Left ventricle myocardium inferior (tissue), 1 donor: ENCODE measurements around the gene COMMD4. TPM values are rescaled to one million over a fixed set of nuclear protein-coding genes. Genes with fewer than 3 reads are reported as not detected.
"Not testable (repeated sequence)": the region's sequence is repeated elsewhere in the genome, so short reads cannot be mapped to it uniquely, and the experiment has no call there.

Experiments used
- DNase-seq: peaks from one replicate; pipeline ENCODE4 v3.0.0-alpha.2; 2020
- H3K27ac ChIP-seq: fragments of 200-600 bp; replicated peaks from 2 replicates; pipeline ENCODE4 v1.8.0; 2021
- H3K27me3 ChIP-seq: fragments of 200-600 bp; 2 replicates; pipeline ENCODE4 v1.8.0; 2021; ENCODE audit warnings: low read depth
- H3K36me3 ChIP-seq: fragments of 200-600 bp; 2 replicates; pipeline ENCODE4 v1.8.0; 2021
- H3K4me1 ChIP-seq: fragments of 200-600 bp; 2 replicates; pipeline ENCODE4 v1.8.0; 2021
- H3K4me3 ChIP-seq: fragments of 200-600 bp; 2 replicates; pipeline ENCODE4 v1.8.0; 2021; ENCODE audit warnings: mild to moderate bottlenecking, moderate library complexity
- H3K9me3 ChIP-seq: fragments of 200-600 bp; replicated peaks from 2 replicates; pipeline ENCODE4 v1.8.0; 2021
- CTCF ChIP-seq: fragments of 200-600 bp; IDR thresholded peaks from 2 replicates; pipeline ENCODE4 v1.8.0; 2021; ENCODE audit warnings: antibody characterized with exemption, mild to moderate bottlenecking, borderline replicate concordance
- intact Hi-C: fragments of 100-400 bp; cut with micrococcal nuclease; formaldehyde crosslinking; loops from one replicate; pipeline ENCODE4 v1.11.0; 2022
- total RNA-seq: library from RNA; stranded (reverse); fragmentation: NEBNext Ultra II Directional; extraction: Animal tissue kit (Norgen Biotek cat#: 25700); gene quantifications from one replicate; pipeline ENCODE4 v1.2.1, GENCODE V29; 2021
- donor health status: DM: no; HTN: yes; CAD: no; lungs with severe emphysema.

COMMD4 gene
- total RNA-seq, 1 donor from 2014 or later: 36.4 TPM

GRCh38 chr15:75368689-75369239, 32.9 kb downstream of the COMMD4 start:
- no peak for DNase-seq
- intact Hi-C loops: loop anchor here (5.0 kb wide), 1 partner anchor 84 kb away; the partner anchor contains the start of gene SIN3A
- no peak for TF ChIP-seq CTCF
- Histone ChIP-seq H3K27ac (peak overlapping the region; percentile 99), H3K4me3 (peak overlapping the region; percentile 89), H3K4me1 (peaks cover 30% of the 10 kb centered on the region), H3K36me3 (peaks cover 64% of the 10 kb centered on the region), H3K9me3 (no peaks in the 10 kb centered on the region), H3K27me3 (no peaks in the 10 kb centered on the region)

GRCh38 chr15:75369897-75370581, 34.2 kb downstream of the COMMD4 start:
- H3K36me3 ChIP-seq: peaks cover 64% of the 10 kb centered on the region
- no peak for DNase-seq
- no peaks in the 10 kb centered on the region for H3K9me3 ChIP-seq
- no peaks in the 10 kb centered on the region for H3K27me3 ChIP-seq
- intact Hi-C loops: loop anchor here (5.0 kb wide), 1 partner anchor 82 kb away; the partner anchor contains the start of gene SIN3A
- H3K27ac ChIP-seq: peak overlapping the region; percentile 99
- no peak for TF ChIP-seq CTCF
- peaks cover 30% of the 10 kb centered on the region for H3K4me1 ChIP-seq
- H3K4me3 ChIP-seq: no peak overlapping the region

GRCh38 chr15:75371486-75371885, 35.6 kb downstream of the COMMD4 start:
- Histone ChIP-seq H3K36me3 (peaks cover 66% of the 10 kb centered on the region), H3K4me3 (no peak overlapping the region), H3K4me1 (peaks cover 30% of the 10 kb centered on the region), H3K27me3 (no peaks in the 10 kb centered on the region), H3K9me3 (no peaks in the 10 kb centered on the region), H3K27ac (no peak overlapping the region)
- DNase-seq: no peak
- intact Hi-C loops: no loop called here
- no peak for TF ChIP-seq CTCF

- Histone ChIP-seq H3K36me3 (peaks cover 63% of the 10 kb centered on the region), H3K4me1 (peaks cover 25% of the 10 kb centered on the region), H3K9me3 (no peaks in the 10 kb centered on the region), H3K27ac (no peak overlapping the region), H3K27me3 (no peaks in the 10 kb centered on the region), H3K4me3 (no peak overlapping the region)
- no peak for TF ChIP-seq CTCF
- DNase-seq: no peak
- intact Hi-C loops: no loop called here
Measured at GRCh38 chr15:75371901-75372688, 36.2 kb downstream of the COMMD4 start.

- H3K36me3 ChIP-seq: peaks cover 94% of the 10 kb centered on the region
- no peak for TF ChIP-seq CTCF
Measured at GRCh38 chr15:75380773-75381172, 44.9 kb downstream of the COMMD4 start.

GRCh38 chr15:75383986-75384385, 48.1 kb downstream of the COMMD4 start:
- H3K4me1 ChIP-seq, H3K9me3 ChIP-seq, H3K27me3 ChIP-seq, intact Hi-C loops, H3K27ac ChIP-seq, H3K4me3 ChIP-seq, DNase-seq: not testable (repeated sequence)
- H3K36me3 ChIP-seq: peaks cover 92% of the 10 kb centered on the region

More at GRCh38 chr15:75380773-75381172, 44.9 kb downstream of the COMMD4 start:
- Histone ChIP-seq H3K4me3 (no peak overlapping the region), H3K9me3 (no peaks in the 10 kb centered on the region), H3K27ac (no peak overlapping the region), H3K4me1 (peaks cover 4% of the 10 kb centered on the region), H3K27me3 (no peaks in the 10 kb centered on the region)
- DNase-seq: no peak
- intact Hi-C loops: no loop called here
